Uterus (tissue), 2 donors: Measurements from ENCODE around the gene RGS14.

Experiments
- POLR2A ChIP-seq, 2 donors: fragments of 450-650 bp; IDR thresholded peaks; one replicate each; pipeline ENCODE4 v1.6.1; 2016; ENCODE audit warnings: antibody characterized with exemption in 2 of 2, mild to moderate bottlenecking in 1 of 2, moderate library complexity in 1 of 2
- TF ChIP-seq, protein P1 (sequence below), 4 experiments: fragments of 200-600 bp in 2 of 4; fragments of 450-650 bp in 2 of 4; sonication (generic) in 2 of 4; IDR thresholded peaks; one replicate each; pipeline ENCODE4 v1.5.1; 2016 to 2019; ENCODE audit warnings: antibody characterized with exemption in 4 of 4, mild to moderate bottlenecking in 2 of 4, moderate library complexity in 1 of 4

- TF ChIP-seq, protein P1, sequence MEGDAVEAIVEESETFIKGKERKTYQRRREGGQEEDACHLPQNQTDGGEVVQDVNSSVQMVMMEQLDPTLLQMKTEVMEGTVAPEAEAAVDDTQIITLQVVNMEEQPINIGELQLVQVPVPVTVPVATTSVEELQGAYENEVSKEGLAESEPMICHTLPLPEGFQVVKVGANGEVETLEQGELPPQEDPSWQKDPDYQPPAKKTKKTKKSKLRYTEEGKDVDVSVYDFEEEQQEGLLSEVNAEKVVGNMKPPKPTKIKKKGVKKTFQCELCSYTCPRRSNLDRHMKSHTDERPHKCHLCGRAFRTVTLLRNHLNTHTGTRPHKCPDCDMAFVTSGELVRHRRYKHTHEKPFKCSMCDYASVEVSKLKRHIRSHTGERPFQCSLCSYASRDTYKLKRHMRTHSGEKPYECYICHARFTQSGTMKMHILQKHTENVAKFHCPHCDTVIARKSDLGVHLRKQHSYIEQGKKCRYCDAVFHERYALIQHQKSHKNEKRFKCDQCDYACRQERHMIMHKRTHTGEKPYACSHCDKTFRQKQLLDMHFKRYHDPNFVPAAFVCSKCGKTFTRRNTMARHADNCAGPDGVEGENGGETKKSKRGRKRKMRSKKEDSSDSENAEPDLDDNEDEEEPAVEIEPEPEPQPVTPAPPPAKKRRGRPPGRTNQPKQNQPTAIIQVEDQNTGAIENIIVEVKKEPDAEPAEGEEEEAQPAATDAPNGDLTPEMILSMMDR (IDR thresholded peaks at IDR 0.05): no peak
- TF ChIP-seq POLR2A (IDR thresholded peaks at IDR 0.05): no peak
Measured at GRCh38 chr5:177335701-177336065, 22.0 kb upstream of the RGS14 start.
